K562 (cell line): ENCODE results near the gene KRTAP29-1. TPM values are rescaled to one million over a fixed set of nuclear protein-coding genes. Genes with fewer than 3 reads are reported as not detected.

ENCODE experiments used
- ATAC-seq: fragments of 200-7000 bp; cut with Tn5 transposase; 3 replicates; pipeline ENCODE4 v1.9.1; 2020; ENCODE audit warnings: moderate library complexity
- BruUV-seq: library from RNA; stranded (reverse); fragments of 400-500 nt; replicated peaks from 2 replicates; lab custom pipeline; 2021; lab: Mats Ljungman, UMichigan
- CTCF ChIA-PET: fragments of 300-600 bp; formaldehyde crosslinking; extraction: SDS; loops from one replicate; lab custom pipeline; 2021; ENCODE audit warnings: low intra/inter-chr PET ratio; lab: Yijun Ruan, JAX
- POLR2A ChIA-PET: fragments of 300-600, 350-650 bp; sonication (Branson Sonifier 250); formaldehyde crosslinking; extraction: SDS; loops from one replicate; lab custom pipeline; 2021; ENCODE audit warnings: antibody characterized with exemption, inconsistent platforms; lab: Yijun Ruan, JAX
- DNase-seq, 4 experiments: peaks; one replicate each; pipeline versions ENCODE4 v3.0.0 to v3.0.0-alpha.2; 2011 to 2018; ENCODE audit warnings: low spot score in 3 of 4, mixed read lengths in 3 of 4; ENCODE audit errors: extremely low read depth in 1 of 4
- FAIRE-seq: peaks from 2 replicates; lab custom pipeline; 2011; peaks lifted over from hg19 to GRCh38; lab: Jason Lieb, UNC
- H2AFZ ChIP-seq: 2 replicates; pipeline ENCODE4 v1.6.0; 2011; ENCODE audit warnings: low read depth, low read length, control low read depth, inconsistent platforms
- H3K27ac ChIP-seq: fragments of 200-600 bp; 3 replicates; pipeline ENCODE4 v1.8.0; 2011; ENCODE audit warnings: low read depth, mild to moderate bottlenecking, control low read depth, inconsistent platforms, low read length, moderate library complexity, mixed read lengths; ENCODE audit errors: extremely low read depth
- H3K27me3 ChIP-seq, 2 experiments: fragments of 300-600 bp in 1 of 2; 2 replicates in 1 of 2; 3 replicates in 1 of 2; pipeline versions ENCODE4 v1.6.0 to v1.8.0; 2011; ENCODE audit warnings: inconsistent platforms in 2 of 2, low read length in 2 of 2, mild to moderate bottlenecking in 1 of 2, mixed read lengths in 1 of 2, moderate library complexity in 1 of 2; ENCODE audit not compliant: control insufficient read depth in 2 of 2, insufficient read depth in 2 of 2
- H3K36me3 ChIP-seq: fragments of 300-600 bp; 3 replicates; pipeline ENCODE4 v1.8.0; 2011; ENCODE audit warnings: mild to moderate bottlenecking, low read length, inconsistent platforms; ENCODE audit not compliant: control insufficient read depth, insufficient read depth
- H3K4me1 ChIP-seq, 2 experiments: fragments of 200-600 bp in 1 of 2; replicated peaks in 1 of 2; 2 replicates in 1 of 2; 3 replicates in 1 of 2; pipeline versions ENCODE4 v1.5.1 to v1.8.0; 2011; ENCODE audit warnings: inconsistent platforms in 2 of 2, low read length in 2 of 2, mild to moderate bottlenecking in 1 of 2, mixed read lengths in 1 of 2, moderate library complexity in 1 of 2; ENCODE audit not compliant: control insufficient read depth in 2 of 2, insufficient read depth in 2 of 2
- H3K4me2 ChIP-seq: 2 replicates; pipeline ENCODE4 v1.6.1; 2011; ENCODE audit warnings: low read length, control low read depth, inconsistent platforms, mixed read lengths; ENCODE audit not compliant: insufficient read depth
- H3K4me3 ChIP-seq: fragments of 200-600 bp; sonication (generic), shearing (Covaris generic); 2 replicates; pipeline ENCODE4 v1.5.1; 2016; ENCODE audit warnings: control low read depth, inconsistent platforms
- H3K79me2 ChIP-seq: fragments of 200-600 bp; 3 replicates; pipeline ENCODE4 v1.8.0; 2011; ENCODE audit warnings: low read length, inconsistent platforms; ENCODE audit not compliant: control insufficient read depth, insufficient read depth
- H3K9ac ChIP-seq, 2 experiments: 2 replicates each; pipeline versions ENCODE4 v1.6.0 to v1.6.1; 2011; ENCODE audit warnings: low read depth in 2 of 2, low read length in 2 of 2, control low read depth in 1 of 2, inconsistent platforms in 1 of 2, mild to moderate bottlenecking in 1 of 2, mixed read lengths in 1 of 2; ENCODE audit not compliant: insufficient read depth in 1 of 2
- H3K9me1 ChIP-seq: one replicate; pipeline ENCODE4 v1.6.0; 2011; ENCODE audit warnings: inconsistent platforms, mild to moderate bottlenecking, low read length, moderate library complexity; ENCODE audit not compliant: control insufficient read depth, insufficient read depth
- H3K9me3 ChIP-seq: replicated peaks from 2 replicates; pipeline ENCODE4 v1.5.1; 2011; ENCODE audit warnings: low read depth, low read length, inconsistent platforms; ENCODE audit not compliant: control insufficient read depth, insufficient read depth
- H4K20me1 ChIP-seq: replicated peaks from 2 replicates; pipeline ENCODE4 v1.6.1; 2011; ENCODE audit warnings: low read length, inconsistent platforms, mixed read lengths; ENCODE audit not compliant: control insufficient read depth, insufficient read depth
- CHD2 ChIP-seq: IDR thresholded peaks from 2 replicates; pipeline ENCODE4 v1.6.1; 2011; ENCODE audit warnings: low read depth, low read length
- ESRRB ChIP-seq: fragments of 250-450 bp; sonication (Bioruptor Pico); IDR thresholded peaks from 2 replicates; pipeline ENCODE4 v1.5.0; 2020; ENCODE audit warnings: mild to moderate bottlenecking, moderate library complexity, borderline replicate concordance
- HDAC1 ChIP-seq, 2 experiments: fragments of 450-650 bp; IDR thresholded peaks; 2 replicates each; pipeline ENCODE4 v1.6.1; 2016 to 2017; ENCODE audit warnings: inconsistent platforms in 1 of 2, mild to moderate bottlenecking in 1 of 2, moderate library complexity in 1 of 2
- HIVEP1 ChIP-seq: fragments of 250-450 bp; sonication (Bioruptor Pico); IDR thresholded peaks from 2 replicates; pipeline ENCODE4 v1.4.0; 2020; ENCODE audit warnings: mild to moderate bottlenecking
- KLF10 ChIP-seq: fragments of 250-450 bp; sonication (Bioruptor Pico); IDR thresholded peaks from 2 replicates; pipeline ENCODE4 v1.6.1; 2021; ENCODE audit warnings: matching md5 sums
- POLR2AphosphoS2 ChIP-seq: IDR thresholded peaks from 2 replicates; pipeline ENCODE4 v1.6.1; 2012; ENCODE audit warnings: low read length, improper control_type of control experiment
- RAD21 ChIP-seq, 2 experiments: fragments of 250-450 bp in 1 of 2; fragments of 450-650 bp in 1 of 2; sonication (Bioruptor Pico) in 1 of 2; formaldehyde crosslinking in 1 of 2; IDR thresholded peaks in 1 of 2; conservative IDR thresholded peaks in 1 of 2; 2 replicates each; pipeline versions ENCODE4 v1.4.0 to v1.8.0; 2020 to 2022; ENCODE audit warnings: mild to moderate bottlenecking in 2 of 2, moderate library complexity in 1 of 2
- REST ChIP-seq, 2 experiments: fragments of 450-650 bp; formaldehyde crosslinking in 1 of 2; IDR thresholded peaks; 2 replicates each; pipeline versions ENCODE4 v1.4.0 to v1.6.1; 2014 to 2020; ENCODE audit warnings: mild to moderate bottlenecking in 2 of 2, borderline replicate concordance in 1 of 2, low read depth in 1 of 2
- SMC3 ChIP-seq: conservative IDR thresholded peaks from 2 replicates; pipeline ENCODE4 v1.6.1; 2011; ENCODE audit warnings: low read depth, low read length, improper control_type of control experiment; ENCODE audit not compliant: insufficient read depth
- WGBS: fragments of 100-300 bp; shearing (Covaris generic); methylation state at CpG from one replicate; pipeline ENCODE4 v1.1.6; 2016; ENCODE audit warnings: low coverage, mixed read lengths; ENCODE audit not compliant: insufficient coverage; ENCODE audit errors: missing lambda C conversion rate; 5-methylcytosine and 5-hydroxymethylcytosine counted together
- in situ Hi-C: fragments of 300-500 bp; cut with MboI; formaldehyde crosslinking; loops from 4 replicates; pipeline ENCODE4 v1.15.0; 2018; ENCODE audit warnings: inconsistent platforms, mixed read lengths
- intact Hi-C: fragments of 100-400 bp; cut with micrococcal nuclease; formaldehyde crosslinking; loops from 2 replicates; pipeline ENCODE4 v1.14.2; 2022
- polyA plus RNA-seq, 8 experiments: library from polyadenylated mRNA; depleted of rRNA in 4 of 8; stranded (reverse) in 5 of 8; unstranded in 3 of 8; fragments of >200 nt; fragmentation: Nextera tagmentation in 2 of 8; fragmentation: Illumina TruSeq in 1 of 8; extraction: Ambion mirVana in 2 of 8; extraction: Trizol in 1 of 8; gene quantifications; 2 replicates each; pipeline versions ENCODE4 v1.2.1 to v1.2.3, GENCODE V29; 2011 to 2014; ENCODE audit warnings: inconsistent platforms in 1 of 8, missing spikeins in 1 of 8
- total RNA-seq, 7 experiments: library from RNA; depleted of rRNA in 6 of 7; stranded (reverse); fragments of >200 nt in 6 of 7; fragmentation: Illumina TruSeq in 2 of 7; extraction: Trizol in 2 of 7; gene quantifications; 2 replicates each; pipeline versions ENCODE4 v1.2.1 to v1.2.3, GENCODE V29; 2011 to 2021; ENCODE audit warnings: low replicate concordance in 1 of 7
- TF ChIP-seq, protein P1 (sequence below), 3 experiments: IDR thresholded peaks in 2 of 3; conservative IDR thresholded peaks in 1 of 3; 2 replicates each; pipeline ENCODE4 v1.5.1; 2011 to 2012; ENCODE audit warnings: low read length in 3 of 3, mild to moderate bottlenecking in 3 of 3, control low read depth in 2 of 3, improper control_type of control experiment in 1 of 3, inconsistent platforms in 1 of 3, low read depth in 1 of 3, mixed read lengths in 1 of 3, moderate library complexity in 1 of 3; ENCODE audit not compliant: insufficient read depth in 2 of 3

Gene KRTAP29-1
- total and polyA plus RNA-seq, 9 of the 15 experiments (the other 6 are each of a cell fraction or from before 2014, with no cell fraction given): not detected

- FAIRE-seq: peak; percentile 73
- ATAC-seq: peak; percentile 85
- in situ Hi-C loops: no loop called here
- no peaks in the 10 kb centered on the region for H3K79me2 ChIP-seq
- H3K27me3 ChIP-seq: peaks cover 0 to 9% of the 10 kb centered on the region in 2 experiments; a peak in 1 of 5 replicates
- H3K4me2 ChIP-seq: no peak overlapping the region
- no peak overlapping the region for H2AFZ ChIP-seq
- H3K27ac ChIP-seq: no peak overlapping the region
- WGBS: under 1% methylated on average over 13 of the region's 13 CpGs
- H3K9me1 ChIP-seq: no peaks in the 10 kb centered on the region
- CTCF ChIA-PET: interaction anchor here (1.2 kb wide), 1 partner anchor 421 kb away, joined by 4 read pairs; no protein-coding TSS in a partner anchor
- DNase-seq: peak; percentile 31 to 39 (median 35)
- intact Hi-C loops: loop anchor here (5.0 kb wide), 1 partner anchor 422 kb away; no protein-coding TSS in a partner anchor
- no peaks in the 10 kb centered on the region; the same call in 1 of the 2 replicates for H4K20me1 ChIP-seq
- POLR2A ChIA-PET: interaction anchor here (1.4 kb wide), 1 partner anchor 22 kb away, joined by 4 read pairs; no protein-coding TSS in a partner anchor
- H3K9me3 ChIP-seq: no peaks in the 10 kb centered on the region
- H3K9ac ChIP-seq: no peak overlapping the region
- no peaks in the 10 kb centered on the region for H3K36me3 ChIP-seq
- no peaks in the 10 kb centered on the region for H3K4me1 ChIP-seq
- H3K4me3 ChIP-seq: no peak overlapping the region
- no TSS peak for BruUV-seq
- TF ChIP-seq ESRRB (CRISPR knock-in tag): no peak
- no peak for TF ChIP-seq POLR2AphosphoS2
- TF ChIP-seq REST (IDR thresholded peaks at IDR 0.05; ENCODE audit: borderline replicate concordance): peak; percentile 31; the same call in 1 of the 2 replicates
- no peak for TF ChIP-seq REST (CRISPR knock-in tag; IDR thresholded peaks at IDR 0.05; ENCODE audit: low read depth)
- TF ChIP-seq, protein P1, sequence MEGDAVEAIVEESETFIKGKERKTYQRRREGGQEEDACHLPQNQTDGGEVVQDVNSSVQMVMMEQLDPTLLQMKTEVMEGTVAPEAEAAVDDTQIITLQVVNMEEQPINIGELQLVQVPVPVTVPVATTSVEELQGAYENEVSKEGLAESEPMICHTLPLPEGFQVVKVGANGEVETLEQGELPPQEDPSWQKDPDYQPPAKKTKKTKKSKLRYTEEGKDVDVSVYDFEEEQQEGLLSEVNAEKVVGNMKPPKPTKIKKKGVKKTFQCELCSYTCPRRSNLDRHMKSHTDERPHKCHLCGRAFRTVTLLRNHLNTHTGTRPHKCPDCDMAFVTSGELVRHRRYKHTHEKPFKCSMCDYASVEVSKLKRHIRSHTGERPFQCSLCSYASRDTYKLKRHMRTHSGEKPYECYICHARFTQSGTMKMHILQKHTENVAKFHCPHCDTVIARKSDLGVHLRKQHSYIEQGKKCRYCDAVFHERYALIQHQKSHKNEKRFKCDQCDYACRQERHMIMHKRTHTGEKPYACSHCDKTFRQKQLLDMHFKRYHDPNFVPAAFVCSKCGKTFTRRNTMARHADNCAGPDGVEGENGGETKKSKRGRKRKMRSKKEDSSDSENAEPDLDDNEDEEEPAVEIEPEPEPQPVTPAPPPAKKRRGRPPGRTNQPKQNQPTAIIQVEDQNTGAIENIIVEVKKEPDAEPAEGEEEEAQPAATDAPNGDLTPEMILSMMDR (IDR thresholded peaks at IDR 0.05 in 2 of 3, conservative IDR thresholded peaks at IDR 0.05 in 1 of 3; ENCODE audit: insufficient read depth in 2 of 3, low read depth in 1 of 3, low read length in 3 of 3): peak; percentile 66 to 70 (median 68)
- no peak for TF ChIP-seq HIVEP1 (CRISPR knock-in tag)
- peak; percentile 50 to 62 for TF ChIP-seq RAD21 (CRISPR knock-in tag; conservative IDR thresholded peaks at IDR 0.05 in 1 of 2, IDR thresholded peaks at IDR 0.05 in 1 of 2)
- TF ChIP-seq SMC3: peak; percentile 46; the same call in 1 of the 2 replicates
- TF ChIP-seq KLF10 (CRISPR knock-in tag): no peak
- no peak for TF ChIP-seq CHD2
- TF ChIP-seq HDAC1 (IDR thresholded peaks at IDR 0.05): no peak
These were observed 26.8 kb upstream of the KRTAP29-1 start for GRCh38 chr17:41329279-41329948.
